Embryonic facial prominence (tissue), 1 donor: ENCODE data around the gene DAZAP1.
"Not testable (repeated sequence)": the region's sequence is repeated elsewhere in the genome, so short reads cannot be mapped to it uniquely, and the experiment has no call there.

ENCODE experiments used
- DNase-seq: peaks from one replicate; pipeline ENCODE4 v3.0.0-alpha.2; 2016; ENCODE audit errors: extremely low spot score

The DAZAP1 gene

GRCh38 chr19:1410136-1410786 is 2.9 kb downstream of the DAZAP1 start:
- DNase-seq: no peak

- no peak for DNase-seq
Observed at GRCh38 chr19:1410789-1411188, 3.4 kb downstream of the DAZAP1 start.

GRCh38 chr19:1411255-1412191 is 4.1 kb downstream of the DAZAP1 start:
- no peak for DNase-seq

- DNase-seq: no peak
Observed at GRCh38 chr19:1412323-1412923, 5.0 kb downstream of the DAZAP1 start.

GRCh38 chr19:1412995-1413800 is 5.8 kb downstream of the DAZAP1 start:
- no peak for DNase-seq

GRCh38 chr19:1416014-1416841 is 8.8 kb downstream of the DAZAP1 start:
- no peak for DNase-seq

- no peak for DNase-seq
Observed at GRCh38 chr19:1417145-1417544, 9.8 kb downstream of the DAZAP1 start.

GRCh38 chr19:1417681-1418495 is 10.5 kb downstream of the DAZAP1 start:
- no peak for DNase-seq

- DNase-seq: no peak
Observed at GRCh38 chr19:1418496-1418775, 11.1 kb downstream of the DAZAP1 start.

GRCh38 chr19:1418951-1419738 is 11.8 kb downstream of the DAZAP1 start:
- DNase-seq: no peak

- DNase-seq: not testable (repeated sequence)
Observed at GRCh38 chr19:1420085-1420484, 12.7 kb downstream of the DAZAP1 start.

GRCh38 chr19:1420590-1420989 is 13.2 kb downstream of the DAZAP1 start:
- no peak for DNase-seq

- DNase-seq: no peak
Observed at GRCh38 chr19:1421218-1421957, 14.0 kb downstream of the DAZAP1 start.

GRCh38 chr19:1421958-1422305 is 14.5 kb downstream of the DAZAP1 start:
- no peak for DNase-seq

GRCh38 chr19:1422360-1422759 is 15.0 kb downstream of the DAZAP1 start:
- DNase-seq: no peak

GRCh38 chr19:1422943-1423342 is 15.6 kb downstream of the DAZAP1 start:
- no peak for DNase-seq

- no peak for DNase-seq
Observed at GRCh38 chr19:1423436-1424191, 16.2 kb downstream of the DAZAP1 start.
